Stimulated activated CD8-positive, alpha-beta memory T cell treated with anti-CD3 and anti-CD28 coated beads, Interleukin-4, amount 100 ng/mL, for 4 hours (primary cell): Measurements from ENCODE around the gene DES.
"Not testable (repeated sequence)": the region's sequence is repeated elsewhere in the genome, so short reads cannot be mapped to it uniquely, and the experiment has no call there.

ENCODE experiments used
- DNase-seq, 2 donors: peaks; one replicate each; pipeline ENCODE4 v3.0.0-alpha.2; 2020; ENCODE audit warnings: low read depth in 2 of 2, low spot score in 1 of 2

The DES gene

DNA sequence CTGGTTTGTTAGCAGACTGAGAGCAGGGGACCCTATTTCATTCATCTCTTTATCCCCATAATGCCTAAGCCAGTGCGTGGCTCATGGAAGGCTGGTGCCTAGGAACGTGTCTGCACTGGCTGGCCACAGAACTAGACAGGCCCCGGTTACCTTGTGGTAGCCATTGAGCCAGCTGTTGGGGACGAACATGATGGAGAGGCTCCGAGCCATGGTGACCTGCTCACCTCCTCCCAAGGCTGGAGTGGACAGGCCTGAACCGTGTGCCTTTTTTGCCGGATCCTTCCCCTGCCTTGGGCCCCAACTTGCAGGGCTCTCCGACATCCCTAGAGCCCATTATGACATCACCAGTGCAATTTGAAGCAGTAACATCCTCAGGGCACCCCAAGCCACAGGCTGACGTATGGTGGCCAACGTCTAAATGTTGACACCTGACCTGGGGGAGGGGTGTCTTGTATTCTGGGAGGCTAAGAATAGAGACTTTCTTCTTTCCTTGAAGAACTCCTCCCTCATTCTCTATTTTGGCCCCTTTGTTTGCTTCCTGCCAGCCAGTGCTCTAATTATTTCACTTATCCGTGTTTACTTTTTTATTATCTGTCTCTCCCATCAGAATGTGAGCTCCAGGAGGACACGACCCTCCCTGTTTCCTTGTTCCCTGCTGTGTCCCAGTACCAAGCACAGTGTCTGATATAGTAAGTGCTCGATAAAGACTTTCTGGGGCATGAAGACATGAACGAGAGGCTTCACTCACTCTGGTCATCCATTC, 18.3 kb upstream of the DES start:
- no peak for DNase-seq

DNA sequence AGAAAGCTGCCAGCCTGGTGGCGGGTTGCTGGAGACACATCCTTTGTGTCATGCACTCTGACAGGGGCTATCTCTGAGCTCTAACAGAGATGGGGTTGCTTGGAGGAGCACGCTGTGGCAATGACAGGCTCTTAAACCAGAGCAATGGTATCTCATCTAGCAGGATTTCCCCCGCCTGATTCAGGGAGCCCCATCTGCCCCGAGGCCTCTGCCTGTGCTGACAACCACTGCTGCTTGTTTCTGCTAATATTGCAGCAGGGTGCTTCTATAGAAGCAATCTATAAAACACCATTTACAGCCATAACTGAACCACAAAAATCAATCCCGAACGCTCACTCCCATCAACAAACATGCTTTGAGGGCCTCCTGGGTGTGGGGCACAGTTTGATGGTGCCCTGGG, 17.6 kb upstream of the DES start:
- DNase-seq, result no peak

DNA sequence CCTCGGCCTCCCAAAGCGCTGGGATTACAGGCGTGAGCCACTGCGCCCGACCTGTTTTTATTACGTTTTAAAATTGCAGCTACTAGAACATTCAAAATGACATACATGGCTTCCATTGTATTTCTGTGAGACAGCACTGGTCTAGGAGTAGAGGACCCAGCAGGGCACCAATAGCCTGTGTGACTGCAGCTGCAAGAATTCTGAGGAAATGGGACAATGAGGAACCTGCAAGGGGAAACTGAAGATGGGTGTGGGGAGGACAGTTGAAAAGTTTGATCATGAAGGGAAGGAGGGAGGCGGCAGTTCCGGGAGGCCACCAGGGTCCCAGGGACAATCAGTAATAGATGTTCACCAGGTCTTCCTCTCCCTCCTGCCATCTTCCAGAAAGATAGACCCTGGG, 16.6 kb upstream of the DES start:
- no peak for DNase-seq

- DNase-seq, result peak; percentile 28 to 34
Observed at GRCh38 chr2:219402665-219403515, 15.3 kb upstream of the DES start.

DNA sequence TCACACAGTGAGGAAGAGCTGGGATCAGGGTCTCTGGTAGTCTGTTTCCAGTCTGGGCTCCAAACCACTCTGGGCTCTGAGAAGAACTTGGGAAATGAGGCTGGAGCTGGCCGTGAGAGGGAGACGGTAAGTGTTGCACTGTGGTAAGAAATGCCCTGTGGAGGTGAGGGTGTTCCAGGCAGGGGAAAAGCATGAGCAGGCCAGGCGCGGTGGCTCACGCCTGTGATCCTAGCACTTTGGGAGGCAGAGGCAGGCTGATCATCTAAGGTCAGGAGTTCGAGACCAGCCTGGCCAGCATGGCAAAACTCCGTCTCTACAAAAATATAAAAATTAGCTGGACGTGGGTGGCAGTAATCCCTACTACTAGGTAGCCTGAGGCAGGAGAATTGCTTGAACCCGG, 14.3 kb upstream of the DES start:
- no peak for DNase-seq

- no peak for DNase-seq
Observed at GRCh38 chr2:219404291-219404910, 13.8 kb upstream of the DES start.

DNA sequence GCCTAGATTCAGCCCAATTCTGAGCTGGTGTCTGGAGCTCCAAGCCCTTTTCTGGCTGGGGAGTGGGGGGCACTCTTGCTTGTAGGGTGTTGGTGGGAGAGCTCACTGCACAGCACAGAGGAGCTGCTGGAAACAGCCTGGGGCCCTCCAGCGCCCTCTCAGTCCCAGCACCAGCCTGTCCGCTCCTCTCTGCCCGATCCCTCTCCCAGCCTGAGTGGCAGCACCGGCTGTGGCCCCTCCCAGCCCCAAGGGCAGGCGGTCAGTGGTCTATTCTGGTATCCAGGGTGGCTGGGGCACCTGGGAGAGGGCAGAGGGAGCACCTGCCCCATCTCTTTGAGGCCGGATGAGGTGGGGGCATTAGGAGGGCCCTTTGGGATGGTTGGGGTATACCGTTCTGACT, 13.2 kb upstream of the DES start:
- no peak for DNase-seq

DNA sequence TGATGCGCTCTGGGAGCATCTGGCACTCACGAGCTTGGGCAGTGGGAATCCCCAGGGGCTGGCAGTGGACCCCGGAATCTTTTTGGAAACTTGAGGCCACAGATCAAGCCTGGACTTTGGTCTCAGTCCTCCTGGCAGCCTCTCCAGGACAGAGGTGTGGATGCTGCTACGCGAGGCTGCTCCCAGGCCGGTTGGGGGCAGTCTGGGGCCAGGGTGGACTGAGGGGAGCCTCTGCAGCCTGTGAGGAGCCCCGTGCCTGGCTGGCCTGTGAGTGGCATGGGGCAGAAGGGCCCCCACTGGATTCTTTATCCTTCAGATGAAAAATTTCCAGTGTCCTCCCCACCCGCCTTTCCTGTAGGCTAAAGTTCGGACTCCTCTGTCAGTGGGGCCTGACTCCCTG, 12.7 kb upstream of the DES start:
- DNase-seq, result no peak

DNA sequence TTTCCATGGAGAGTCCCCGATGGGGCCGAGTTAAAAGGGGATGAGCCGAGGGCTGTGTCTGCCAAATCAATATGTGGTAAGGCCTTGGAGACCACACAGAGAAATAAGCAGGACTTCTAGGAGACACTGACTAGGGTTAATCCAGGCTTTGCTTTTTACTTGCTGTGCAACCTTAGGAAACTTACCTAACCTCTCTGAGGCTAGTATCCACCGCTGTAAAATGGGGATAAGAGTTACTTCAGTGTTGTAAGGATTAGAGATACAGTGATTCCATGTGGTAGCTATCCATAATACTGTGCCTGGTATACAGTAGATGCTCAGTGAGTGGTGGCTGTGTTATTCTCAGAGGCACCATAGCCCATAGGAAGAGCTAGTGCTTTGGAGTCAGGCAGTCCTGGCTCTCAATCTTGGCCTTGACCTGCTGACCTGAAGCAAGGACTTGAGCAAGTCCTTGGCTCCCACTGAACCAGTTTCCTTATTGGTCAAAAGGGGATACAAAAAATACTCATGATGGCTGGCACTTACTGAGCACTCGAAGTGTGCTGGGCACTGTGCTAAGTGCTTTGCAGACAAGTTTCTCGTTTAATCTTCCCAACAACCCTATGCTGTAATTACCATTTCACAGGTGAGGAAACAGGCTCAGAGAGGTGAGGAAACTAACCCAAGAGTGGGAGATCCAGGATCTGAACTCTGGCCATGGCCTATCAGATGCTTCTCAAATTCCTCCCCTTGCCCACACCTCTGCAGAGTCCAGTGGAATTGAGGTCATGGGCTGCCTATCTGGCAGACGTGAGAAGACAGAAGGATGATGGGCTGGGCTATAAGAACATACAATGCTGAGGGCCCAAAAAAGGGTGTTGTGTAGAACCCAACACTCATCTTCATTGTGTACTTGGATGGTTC, 12.0 kb upstream of the DES start:
- DNase-seq, result no peak

DNA sequence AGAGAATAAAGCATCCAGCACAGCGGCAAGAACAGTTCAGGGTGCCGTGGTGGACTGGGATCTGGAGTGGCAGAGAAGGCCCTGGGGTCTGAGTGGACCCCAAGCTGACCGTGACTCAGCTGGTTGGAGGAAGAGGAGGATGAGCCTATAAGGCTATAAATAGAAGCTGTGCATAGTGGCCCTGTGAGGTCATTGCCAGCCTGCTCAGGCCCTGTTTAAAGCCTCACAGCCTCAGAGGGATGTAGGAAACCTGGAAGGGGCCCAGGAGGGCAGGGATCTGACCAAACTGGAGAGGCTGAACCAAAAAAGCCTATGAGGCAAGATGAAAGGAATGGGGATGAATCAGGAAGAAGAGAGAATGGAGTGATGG, 11.3 kb upstream of the DES start:
- DNase-seq, result no peak

GRCh38 chr2:219407343-219407742, 10.8 kb upstream of the DES start:
- not testable (repeated sequence) for DNase-seq

DNA sequence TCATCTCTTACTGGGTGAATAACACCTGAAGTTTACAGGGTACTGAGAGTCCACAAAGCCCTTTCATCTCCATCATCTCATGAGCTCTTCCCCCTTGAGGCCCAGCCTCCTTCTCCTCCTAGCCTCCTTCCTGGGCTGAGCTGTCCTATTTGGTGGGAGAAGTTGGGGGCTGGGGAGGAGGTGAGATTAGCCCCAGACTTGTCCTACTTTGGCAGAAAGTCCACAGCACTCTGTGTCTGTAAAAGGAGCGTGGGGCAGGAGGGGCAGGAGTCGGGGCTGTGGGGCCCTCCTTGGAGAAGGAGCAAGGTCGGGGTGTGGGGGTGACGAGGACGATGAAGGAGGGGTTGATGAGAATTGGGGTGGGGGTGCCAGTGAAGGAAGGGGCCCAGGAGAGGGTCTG, 10.0 kb upstream of the DES start:
- DNase-seq, result no peak

GRCh38 chr2:219408631-219409030, 9.5 kb upstream of the DES start:
- no peak for DNase-seq

GRCh38 chr2:219409619-219410018, 8.6 kb upstream of the DES start:
- DNase-seq, result no peak

DNA sequence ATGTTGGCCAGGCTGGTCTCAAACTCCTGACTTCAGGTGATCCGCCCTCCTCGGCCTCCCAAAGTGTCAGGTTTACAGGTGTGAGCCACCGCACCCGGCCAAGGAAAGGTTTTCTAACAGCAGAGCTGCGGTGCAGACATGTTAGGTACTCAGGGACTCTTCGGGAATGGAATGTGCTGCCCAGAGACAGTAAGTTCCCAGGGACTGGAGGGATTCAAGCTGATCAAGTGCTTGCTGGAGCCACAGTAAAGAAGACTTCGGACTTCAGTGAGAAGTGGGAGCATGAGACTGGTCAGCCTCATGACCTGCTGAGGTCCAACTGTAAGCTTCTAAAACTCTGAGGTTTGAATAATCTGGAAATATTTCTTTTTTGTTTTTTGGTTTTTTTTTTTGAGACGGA, 7.8 kb upstream of the DES start:
- no peak for DNase-seq

GRCh38 chr2:219414857-219415256, 3.3 kb upstream of the DES start:
- no peak for DNase-seq

DNA sequence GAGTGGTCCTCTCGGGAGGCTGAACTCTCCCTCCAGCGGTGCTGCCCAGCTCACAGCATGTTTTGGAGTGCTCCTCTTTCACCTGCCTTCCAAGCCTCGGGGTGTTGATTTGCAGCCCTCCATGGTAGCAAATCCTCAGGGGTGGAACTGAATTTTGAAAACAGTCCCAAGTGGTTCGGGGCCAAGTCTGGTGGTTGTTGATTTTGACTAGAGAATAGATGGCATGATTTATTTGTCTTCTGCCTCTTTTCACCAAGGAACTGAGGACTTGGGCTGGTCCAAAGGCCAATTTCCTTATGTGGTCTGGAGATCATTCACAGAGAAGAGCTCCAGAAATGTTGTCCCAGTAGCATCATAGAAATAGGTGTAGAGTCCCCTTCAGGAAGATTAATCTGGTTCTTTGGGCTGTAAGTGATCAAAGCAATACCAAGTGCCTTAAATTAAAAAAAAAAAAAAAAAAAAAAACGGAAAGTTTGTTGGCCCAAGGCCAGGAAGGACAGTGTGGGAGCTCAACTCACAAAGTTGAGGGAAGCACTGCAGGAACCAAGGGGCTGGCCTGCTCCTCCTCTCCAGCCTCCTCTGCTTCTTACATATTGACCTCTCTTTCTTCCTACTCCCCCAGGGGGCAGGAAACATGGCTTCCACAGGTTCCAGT, 2.5 kb upstream of the DES start:
- no peak for DNase-seq

- DNase-seq, result no peak
Observed at GRCh38 chr2:219416235-219416602, 2.0 kb upstream of the DES start.

DNA sequence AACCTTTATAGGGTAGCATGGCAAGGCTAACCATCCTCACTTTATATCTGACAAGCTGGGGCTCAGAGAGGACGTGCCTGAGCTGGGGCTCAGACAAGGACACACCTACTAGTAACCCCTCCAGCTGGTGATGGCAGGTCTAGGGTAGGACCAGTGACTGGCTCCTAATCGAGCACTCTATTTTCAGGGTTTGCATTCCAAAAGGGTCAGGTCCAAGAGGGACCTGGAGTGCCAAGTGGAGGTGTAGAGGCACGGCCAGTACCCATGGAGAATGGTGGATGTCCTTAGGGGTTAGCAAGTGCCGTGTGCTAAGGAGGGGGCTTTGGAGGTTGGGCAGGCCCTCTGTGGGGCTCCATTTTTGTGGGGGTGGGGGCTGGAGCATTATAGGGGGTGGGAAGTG, 1.2 kb upstream of the DES start:
- no peak for DNase-seq

DNA sequence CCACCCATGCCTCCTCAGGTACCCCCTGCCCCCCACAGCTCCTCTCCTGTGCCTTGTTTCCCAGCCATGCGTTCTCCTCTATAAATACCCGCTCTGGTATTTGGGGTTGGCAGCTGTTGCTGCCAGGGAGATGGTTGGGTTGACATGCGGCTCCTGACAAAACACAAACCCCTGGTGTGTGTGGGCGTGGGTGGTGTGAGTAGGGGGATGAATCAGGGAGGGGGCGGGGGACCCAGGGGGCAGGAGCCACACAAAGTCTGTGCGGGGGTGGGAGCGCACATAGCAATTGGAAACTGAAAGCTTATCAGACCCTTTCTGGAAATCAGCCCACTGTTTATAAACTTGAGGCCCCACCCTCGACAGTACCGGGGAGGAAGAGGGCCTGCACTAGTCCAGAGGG, 803 bp upstream of the DES start:
- peak in 1 of 2 donors; percentile 3 for DNase-seq

DNA sequence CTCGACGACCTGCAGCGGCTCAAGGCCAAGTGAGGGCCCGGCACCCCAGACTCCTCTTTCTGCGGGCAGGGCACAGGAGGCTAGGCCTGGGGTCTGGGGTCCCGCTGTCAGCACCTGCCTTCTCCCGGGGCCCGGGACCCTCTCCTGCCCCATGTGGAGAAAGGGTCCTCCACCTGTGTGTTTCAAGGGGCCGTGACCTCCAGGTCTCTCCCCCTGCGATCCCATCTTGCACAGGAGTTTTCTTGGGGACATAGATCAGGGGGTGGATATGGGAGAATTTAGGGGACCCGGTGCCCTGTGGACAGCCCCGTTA, 791 bp downstream of the DES start:
- no peak for DNase-seq
